ENCODE data around the gene RPS3. TPM values are rescaled to one million over a fixed set of nuclear protein-coding genes. Genes with fewer than 3 reads are reported as not detected.

RPS3 gene
- polyA plus RNA-seq (2013, experiment 1 of 2) = 6,635 TPM
- polyA plus RNA-seq (2013, experiment 2 of 2) = 6,755 TPM

DNA sequence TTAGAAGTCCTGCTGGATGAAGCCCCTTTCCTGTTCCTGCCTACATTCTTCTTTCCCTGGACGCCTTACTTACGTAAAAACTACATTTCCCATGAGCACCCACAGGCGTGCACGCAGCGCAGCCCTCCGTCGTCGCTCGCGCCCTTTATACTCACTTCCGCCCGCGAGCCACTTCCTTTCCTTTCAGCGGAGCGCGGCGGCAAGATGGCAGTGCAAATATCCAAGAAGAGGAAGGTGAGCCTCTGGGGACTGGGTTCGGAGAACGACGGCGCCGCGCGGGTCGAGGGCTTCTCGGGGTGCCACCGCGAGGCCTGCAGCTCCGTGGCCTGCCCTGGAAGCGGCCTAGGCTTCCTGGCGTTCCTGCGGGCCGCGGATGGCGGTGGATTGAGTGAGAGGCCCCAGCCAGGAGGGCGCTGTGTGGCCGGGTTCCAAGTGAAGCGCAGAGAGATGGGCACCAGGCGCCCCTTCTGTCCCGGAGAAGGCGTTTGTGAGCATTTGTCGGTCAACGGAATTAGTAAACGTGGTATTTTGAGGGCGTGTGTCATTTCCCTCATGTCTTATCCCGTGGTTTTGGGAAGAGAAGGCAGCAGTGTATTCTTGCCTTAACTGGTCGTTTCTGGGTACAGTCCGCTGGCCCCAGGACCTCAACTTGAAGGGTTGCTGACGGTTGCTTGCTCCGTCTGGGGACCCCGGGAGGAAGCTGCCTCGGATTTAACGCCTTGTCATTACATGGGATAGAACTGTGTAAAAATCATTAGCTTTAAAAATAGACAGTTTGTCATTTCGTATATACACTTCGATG is at the start of gene RPS3:
Gene RPS3, plus strand, starts transcription at position 175 of the 802 bp plus-strand sequence. Its CDS starts 30 bp downstream, at position 205.
- Histone ChIP-seq H3K4me3 (ENCODE audit: low read length) (peak within 1 kb of the TSS; percentile 96), H2BK120ac (ENCODE audit: low read depth, low read length) (no peak within 1 kb of the TSS), H2BK15ac (replicated peaks; ENCODE audit: low read depth) (no peak within 1 kb of the TSS), H3K4ac (ENCODE audit: low read depth, low read length) (peak within 1 kb of the TSS; percentile 20), H3K27ac (ENCODE audit: low read depth, low read length) (peak within 1 kb of the TSS; percentile 89), H3K4me2 (ENCODE audit: low read length) (peak within 1 kb of the TSS; percentile 83), H4K5ac (ENCODE audit: low read length) (no peak within 1 kb of the TSS), H3K56ac (ENCODE audit: low read length) (peak within 1 kb of the TSS; percentile 99), H3K27me3 (ENCODE audit: insufficient read depth, low read length, poor library complexity) (no peaks in the 10 kb centered on the region), H2BK5ac (ENCODE audit: low read length) (peak within 1 kb of the TSS; percentile 90), H3K36me3 (ENCODE audit: control insufficient read depth, insufficient read depth, low read length) (peaks cover 24% of the 10 kb centered on the region), H3K79me2 (ENCODE audit: control insufficient read depth, insufficient read depth, low read length) (peaks cover 52% of the 10 kb centered on the region), H3K23ac (ENCODE audit: low read length) (peak within 1 kb of the TSS; percentile 82), H3K4me1 (ENCODE audit: control insufficient read depth, low read depth, low read length) (peaks cover 13% of the 10 kb centered on the region), H2AK5ac (ENCODE audit: low read length) (peak within 1 kb of the TSS; percentile 98), H3K18ac (ENCODE audit: low read length) (peak within 1 kb of the TSS; percentile 97), H3K79me1 (ENCODE audit: low read length) (peaks cover 15% of the 10 kb centered on the region), H3K9ac (ENCODE audit: low read length) (peak within 1 kb of the TSS; percentile 100), H4K8ac (ENCODE audit: low read depth, low read length) (no peak within 1 kb of the TSS)
- no CpG with 5 or more reads among the region's 55 CpGs for WGBS (ENCODE audit: extremely low coverage, insufficient coverage, low lambda C conversion rate)
- peak; percentile 96 for DNase-seq

DNA sequence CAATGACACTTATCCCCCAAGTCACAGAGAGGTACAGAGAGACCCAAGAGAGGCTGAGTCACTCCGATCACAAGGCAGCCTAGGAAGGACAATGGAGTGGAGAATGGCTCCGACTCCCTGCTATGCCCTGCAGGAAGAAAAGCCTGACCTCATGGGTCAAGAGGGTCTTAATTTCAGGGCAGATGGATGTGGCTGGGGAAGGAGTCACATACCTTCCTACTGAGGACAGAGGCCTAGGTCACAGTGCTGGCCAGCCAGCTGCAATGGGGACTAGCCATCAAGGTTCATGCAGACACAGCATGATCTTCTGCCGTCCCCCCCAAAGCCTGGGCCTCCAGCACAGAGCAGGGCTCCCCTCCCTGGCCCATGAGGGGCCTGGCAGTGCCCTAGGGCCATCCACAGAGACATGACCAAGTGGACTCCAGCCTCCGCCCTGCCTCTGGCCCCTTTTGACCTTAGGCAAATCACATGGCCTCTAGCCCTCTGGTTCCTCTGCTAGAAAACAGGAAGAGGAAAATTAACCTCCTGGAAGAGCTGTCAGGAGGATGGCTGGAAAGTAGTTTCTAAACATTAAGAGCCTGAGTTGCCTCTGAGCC is 49.7 kb upstream of the RPS3 start:
- Histone ChIP-seq H3K4me2 (ENCODE audit: low read length) (peak overlapping the region; percentile 99), H3K18ac (ENCODE audit: low read length) (peak overlapping the region; percentile 25), H4K8ac (ENCODE audit: low read depth, low read length) (no peak overlapping the region), H2BK120ac (ENCODE audit: low read depth, low read length) (peak overlapping the region; percentile 1), H3K36me3 (ENCODE audit: control insufficient read depth, insufficient read depth, low read length) (no peaks in the 10 kb centered on the region), H3K27me3 (ENCODE audit: insufficient read depth, low read length, poor library complexity) (no peaks in the 10 kb centered on the region), H3K9ac (ENCODE audit: low read length) (peak overlapping the region; percentile 96), H2BK5ac (ENCODE audit: low read length) (peak overlapping the region; percentile 99), H2AK5ac (ENCODE audit: low read length) (peak overlapping the region; percentile 49), H3K56ac (ENCODE audit: low read length) (peak overlapping the region; percentile 100), H3K79me1 (ENCODE audit: low read length) (peaks cover 31% of the 10 kb centered on the region), H3K23ac (ENCODE audit: low read length) (no peak overlapping the region), H3K4ac (ENCODE audit: low read depth, low read length) (peak overlapping the region; percentile 87), H3K27ac (ENCODE audit: low read depth, low read length) (peak overlapping the region; percentile 88), H4K5ac (ENCODE audit: low read length) (no peak overlapping the region), H3K4me3 (ENCODE audit: low read length) (no peak overlapping the region), H3K4me1 (ENCODE audit: control insufficient read depth, low read depth, low read length) (peaks cover 32% of the 10 kb centered on the region), H3K79me2 (ENCODE audit: control insufficient read depth, insufficient read depth, low read length) (peaks cover 63% of the 10 kb centered on the region), H2BK15ac (replicated peaks; ENCODE audit: low read depth) (no peak overlapping the region)
- WGBS (ENCODE audit: extremely low coverage, insufficient coverage, low lambda C conversion rate) = no CpG with 5 or more reads among the region's 4 CpGs
- peak; percentile 88 for DNase-seq

DNA sequence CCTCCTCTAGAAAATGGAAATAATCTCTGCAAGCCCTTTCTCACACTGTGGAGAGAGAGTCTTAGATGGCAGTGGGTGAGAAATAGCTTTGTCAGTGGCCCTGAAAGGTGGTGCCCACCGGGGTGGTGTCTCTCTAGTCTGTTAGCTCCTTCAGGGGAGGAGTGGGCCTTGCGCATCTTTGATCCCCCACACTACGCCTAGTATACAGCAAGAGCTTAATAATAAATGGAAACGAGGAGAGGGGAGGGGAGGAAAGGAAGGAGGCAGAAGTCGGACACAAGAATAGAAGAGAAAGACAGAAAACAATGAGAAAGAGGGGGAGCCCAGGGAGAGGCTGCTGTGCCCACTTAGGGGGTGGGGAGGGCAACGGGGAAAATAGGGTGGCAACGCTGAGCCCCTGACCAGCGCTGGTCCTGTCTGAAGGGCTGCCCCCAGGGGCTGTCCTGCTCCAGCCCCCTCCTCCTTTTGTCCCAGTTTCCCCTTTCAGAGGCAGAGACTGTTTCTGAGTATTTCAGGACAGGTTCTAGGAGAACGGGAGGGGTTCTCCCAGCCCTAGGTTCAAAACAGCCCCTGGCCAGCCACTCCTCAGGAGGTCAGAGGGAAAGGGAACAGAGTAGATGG is 49.1 kb upstream of the RPS3 start:
- Histone ChIP-seq H3K27me3 (ENCODE audit: insufficient read depth, low read length, poor library complexity) (no peaks in the 10 kb centered on the region), H2BK120ac (ENCODE audit: low read depth, low read length) (peak overlapping the region; percentile 15), H2BK15ac (replicated peaks; ENCODE audit: low read depth) (no peak overlapping the region), H3K23ac (ENCODE audit: low read length) (no peak overlapping the region), H3K4me3 (ENCODE audit: low read length) (peak overlapping the region; percentile 87), H3K79me1 (ENCODE audit: low read length) (peaks cover 28% of the 10 kb centered on the region), H3K4me1 (ENCODE audit: control insufficient read depth, low read depth, low read length) (peaks cover 29% of the 10 kb centered on the region), H2BK5ac (ENCODE audit: low read length) (peak overlapping the region; percentile 99), H3K36me3 (ENCODE audit: control insufficient read depth, insufficient read depth, low read length) (no peaks in the 10 kb centered on the region), H3K4me2 (ENCODE audit: low read length) (peak overlapping the region; percentile 99), H4K8ac (ENCODE audit: low read depth, low read length) (no peak overlapping the region), H2AK5ac (ENCODE audit: low read length) (peak overlapping the region; percentile 81), H3K79me2 (ENCODE audit: control insufficient read depth, insufficient read depth, low read length) (peaks cover 56% of the 10 kb centered on the region), H3K56ac (ENCODE audit: low read length) (peak overlapping the region; percentile 100), H3K4ac (ENCODE audit: low read depth, low read length) (peak overlapping the region; percentile 56), H3K9ac (ENCODE audit: low read length) (peak overlapping the region; percentile 96), H3K18ac (ENCODE audit: low read length) (peak overlapping the region; percentile 25), H3K27ac (ENCODE audit: low read depth, low read length) (peak overlapping the region; percentile 88), H4K5ac (ENCODE audit: low read length) (no peak overlapping the region)
- no peak for DNase-seq
- no CpG with 5 or more reads among the region's 9 CpGs for WGBS (ENCODE audit: extremely low coverage, insufficient coverage, low lambda C conversion rate)

DNA sequence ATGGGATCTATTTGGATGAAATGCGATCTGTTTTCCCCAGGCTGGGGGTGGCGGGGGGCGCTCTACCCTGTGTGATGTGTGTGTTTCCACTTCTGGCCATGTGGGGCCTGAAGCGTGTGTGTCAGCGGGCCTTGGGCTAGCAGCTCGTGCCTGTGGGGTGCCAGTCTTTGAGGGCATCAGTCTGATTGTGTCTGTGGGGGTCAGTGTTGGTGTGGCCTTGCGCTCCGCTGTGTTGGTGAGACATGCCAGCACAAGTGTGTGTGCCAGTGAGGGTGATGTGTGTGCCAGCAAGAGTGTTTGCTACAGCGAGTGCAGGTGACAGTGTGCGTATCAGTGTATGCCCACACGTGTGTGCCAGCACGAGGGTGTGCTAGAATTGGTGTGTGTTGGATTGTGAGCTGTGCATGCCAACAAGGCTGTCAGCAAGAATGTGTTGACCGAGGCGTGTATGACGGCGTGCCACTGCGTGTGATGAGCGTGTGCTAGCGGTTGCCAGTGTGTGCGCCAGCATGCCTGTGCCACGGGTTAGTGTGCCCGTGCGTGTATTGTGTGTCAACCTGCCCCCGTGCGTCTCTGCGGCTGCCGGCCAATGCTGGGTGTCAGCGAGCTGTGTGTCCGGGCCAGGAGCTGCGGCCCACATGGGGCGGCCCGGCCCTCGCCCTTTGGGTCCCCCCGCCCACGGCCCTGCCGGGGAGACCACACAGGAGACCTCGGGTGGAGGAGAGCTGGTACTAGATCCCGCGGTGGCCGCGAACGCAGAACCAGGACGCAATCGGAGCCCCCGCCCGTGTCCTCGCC is 48.4 kb upstream of the RPS3 start:
- Histone ChIP-seq H4K5ac (ENCODE audit: low read length) (no peak overlapping the region), H2BK15ac (replicated peaks; ENCODE audit: low read depth) (no peak overlapping the region), H3K18ac (ENCODE audit: low read length) (peak overlapping the region; percentile 85), H3K79me2 (ENCODE audit: control insufficient read depth, insufficient read depth, low read length) (peaks cover 49% of the 10 kb centered on the region), H3K27me3 (ENCODE audit: insufficient read depth, low read length, poor library complexity) (no peaks in the 10 kb centered on the region), H2AK5ac (ENCODE audit: low read length) (peak overlapping the region; percentile 100), H3K79me1 (ENCODE audit: low read length) (peaks cover 25% of the 10 kb centered on the region), H3K27ac (ENCODE audit: low read depth, low read length) (peak overlapping the region; percentile 88), H3K23ac (ENCODE audit: low read length) (peak overlapping the region; percentile 99), H3K4me3 (ENCODE audit: low read length) (peak overlapping the region; percentile 87), H3K4me2 (ENCODE audit: low read length) (peak overlapping the region; percentile 99), H3K56ac (ENCODE audit: low read length) (peak overlapping the region; percentile 100), H3K4me1 (ENCODE audit: control insufficient read depth, low read depth, low read length) (peaks cover 28% of the 10 kb centered on the region), H3K9ac (ENCODE audit: low read length) (peak overlapping the region; percentile 96), H3K4ac (ENCODE audit: low read depth, low read length) (peak overlapping the region; percentile 94), H3K36me3 (ENCODE audit: control insufficient read depth, insufficient read depth, low read length) (no peaks in the 10 kb centered on the region), H2BK120ac (ENCODE audit: low read depth, low read length) (peak overlapping the region; percentile 31), H4K8ac (ENCODE audit: low read depth, low read length) (no peak overlapping the region), H2BK5ac (ENCODE audit: low read length) (peak overlapping the region; percentile 99)
- WGBS (ENCODE audit: extremely low coverage, insufficient coverage, low lambda C conversion rate) = no CpG with 5 or more reads among the region's 47 CpGs
- DNase-seq = peak; percentile 79

DNA sequence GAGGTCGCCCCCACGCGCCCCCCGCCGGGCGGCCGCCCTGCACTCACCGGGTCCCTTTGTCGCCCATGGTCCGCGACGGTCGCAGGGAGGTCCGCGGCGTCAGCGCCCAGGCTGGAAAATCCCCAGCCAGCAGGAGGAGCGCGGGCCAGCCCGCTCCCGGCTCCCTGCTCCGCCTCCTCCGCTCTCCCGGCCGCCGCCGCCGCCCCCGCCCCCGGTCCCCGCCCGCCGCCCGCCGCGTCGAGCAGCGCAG is 47.9 kb upstream of the RPS3 start, which contains the start of gene ARRB1:
Gene ARRB1, minus strand, starts transcription at position 121 of the 250 bp plus-strand sequence. Its CDS starts 54 bp downstream, at position 67.
- Histone ChIP-seq H3K4me1 (ENCODE audit: control insufficient read depth, low read depth, low read length) (peaks cover 25% of the 10 kb centered on the region), H3K79me2 (ENCODE audit: control insufficient read depth, insufficient read depth, low read length) (peaks cover 44% of the 10 kb centered on the region), H3K4ac (ENCODE audit: low read depth, low read length) (peak within 1 kb of the TSS; percentile 94), H3K79me1 (ENCODE audit: low read length) (peaks cover 21% of the 10 kb centered on the region), H3K9ac (ENCODE audit: low read length) (peak within 1 kb of the TSS; percentile 96), H3K18ac (ENCODE audit: low read length) (peak within 1 kb of the TSS; percentile 85), H2BK15ac (replicated peaks; ENCODE audit: low read depth) (no peak within 1 kb of the TSS), H3K23ac (ENCODE audit: low read length) (peak within 1 kb of the TSS; percentile 99), H3K4me2 (ENCODE audit: low read length) (peak within 1 kb of the TSS; percentile 99), H3K56ac (ENCODE audit: low read length) (peak within 1 kb of the TSS; percentile 100), H2BK5ac (ENCODE audit: low read length) (peak within 1 kb of the TSS; percentile 99), H4K8ac (ENCODE audit: low read depth, low read length) (no peak within 1 kb of the TSS), H3K4me3 (ENCODE audit: low read length) (peak within 1 kb of the TSS; percentile 87), H3K27ac (ENCODE audit: low read depth, low read length) (peak within 1 kb of the TSS; percentile 88), H4K5ac (ENCODE audit: low read length) (no peak within 1 kb of the TSS), H3K36me3 (ENCODE audit: control insufficient read depth, insufficient read depth, low read length) (no peaks in the 10 kb centered on the region), H2BK120ac (ENCODE audit: low read depth, low read length) (peak within 1 kb of the TSS; percentile 31), H2AK5ac (ENCODE audit: low read length) (peak within 1 kb of the TSS; percentile 100), H3K27me3 (ENCODE audit: insufficient read depth, low read length, poor library complexity) (no peaks in the 10 kb centered on the region)
- no CpG with 5 or more reads among the region's 38 CpGs for WGBS (ENCODE audit: extremely low coverage, insufficient coverage, low lambda C conversion rate)
- DNase-seq = no peak
